GM12873 (cell line): ENCODE results near the gene SERPINB6.

Source experiments
- TF ChIP-seq, protein P1 (sequence below): IDR thresholded peaks from 2 replicates; pipeline ENCODE4 v1.5.1; 2012; ENCODE audit warnings: low read depth, mild to moderate bottlenecking, moderate library complexity, low read length, control low read depth; ENCODE audit not compliant: insufficient read depth; ENCODE audit errors: missing control alignments

Gene SERPINB6

GRCh38 chr6:2918936-2919335 lies 52.4 kb downstream of the SERPINB6 start:
- TF ChIP-seq, protein P1, sequence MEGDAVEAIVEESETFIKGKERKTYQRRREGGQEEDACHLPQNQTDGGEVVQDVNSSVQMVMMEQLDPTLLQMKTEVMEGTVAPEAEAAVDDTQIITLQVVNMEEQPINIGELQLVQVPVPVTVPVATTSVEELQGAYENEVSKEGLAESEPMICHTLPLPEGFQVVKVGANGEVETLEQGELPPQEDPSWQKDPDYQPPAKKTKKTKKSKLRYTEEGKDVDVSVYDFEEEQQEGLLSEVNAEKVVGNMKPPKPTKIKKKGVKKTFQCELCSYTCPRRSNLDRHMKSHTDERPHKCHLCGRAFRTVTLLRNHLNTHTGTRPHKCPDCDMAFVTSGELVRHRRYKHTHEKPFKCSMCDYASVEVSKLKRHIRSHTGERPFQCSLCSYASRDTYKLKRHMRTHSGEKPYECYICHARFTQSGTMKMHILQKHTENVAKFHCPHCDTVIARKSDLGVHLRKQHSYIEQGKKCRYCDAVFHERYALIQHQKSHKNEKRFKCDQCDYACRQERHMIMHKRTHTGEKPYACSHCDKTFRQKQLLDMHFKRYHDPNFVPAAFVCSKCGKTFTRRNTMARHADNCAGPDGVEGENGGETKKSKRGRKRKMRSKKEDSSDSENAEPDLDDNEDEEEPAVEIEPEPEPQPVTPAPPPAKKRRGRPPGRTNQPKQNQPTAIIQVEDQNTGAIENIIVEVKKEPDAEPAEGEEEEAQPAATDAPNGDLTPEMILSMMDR: no peak

- TF ChIP-seq, protein P1: no peak
These were observed 53.4 kb downstream of the SERPINB6 start for GRCh38 chr6:2917801-2918445.

DNA sequence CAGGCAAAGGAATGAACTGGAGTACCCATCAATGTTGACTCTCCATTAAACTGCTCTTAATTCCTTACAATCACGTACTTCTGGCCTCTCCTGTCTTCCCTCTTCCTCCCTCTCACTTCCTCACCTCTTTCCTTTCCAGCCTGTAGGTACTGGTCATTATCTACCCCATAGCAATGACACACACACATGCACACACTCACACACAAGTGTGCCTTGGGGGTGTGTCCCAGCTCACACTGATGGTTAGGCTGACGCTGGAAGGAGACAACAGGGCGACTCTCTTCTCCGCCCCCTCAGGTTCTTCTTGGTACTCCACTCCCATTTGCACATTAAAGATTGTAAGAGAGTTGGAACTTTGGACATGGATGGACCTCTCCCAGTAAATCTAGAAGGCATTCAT lies 54.3 kb downstream of the SERPINB6 start:
- TF ChIP-seq, protein P1: no peak

DNA sequence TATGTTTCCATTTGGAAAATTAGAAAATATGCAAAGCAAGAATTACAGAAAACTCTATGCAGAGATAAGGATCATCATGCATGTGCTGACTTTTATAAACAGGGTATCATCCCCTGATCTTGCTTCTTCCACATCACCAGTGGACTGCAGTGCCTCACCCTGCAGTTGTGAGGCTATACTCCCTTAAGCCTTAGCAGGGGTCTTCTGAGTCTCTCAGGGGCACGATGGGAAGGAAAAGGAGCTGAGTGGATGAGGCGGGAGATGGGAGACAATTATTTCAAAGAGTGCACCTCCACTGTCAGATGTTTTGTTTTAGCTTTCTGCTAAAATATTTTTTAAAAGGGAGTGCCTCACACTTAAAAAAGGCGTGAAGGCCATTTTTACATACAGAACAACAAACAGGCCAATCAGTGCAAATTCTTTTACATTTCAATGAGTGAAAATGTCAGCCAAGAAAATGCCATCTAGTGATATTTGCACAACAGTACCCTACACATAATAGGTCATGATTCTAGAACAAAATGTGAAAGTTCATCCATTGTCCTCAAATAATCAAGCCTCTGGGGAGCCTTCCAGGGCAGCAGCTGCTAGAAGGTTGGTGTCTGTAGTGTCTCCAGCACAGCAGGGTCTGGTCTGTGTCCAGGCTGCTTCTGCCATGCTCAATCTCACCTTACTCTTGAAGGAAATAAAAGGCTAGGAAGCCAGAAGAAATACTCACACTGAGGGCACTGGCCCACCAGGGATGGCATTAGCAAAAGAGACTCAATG lies 55.0 kb downstream of the SERPINB6 start:
- TF ChIP-seq, protein P1: no peak

DNA sequence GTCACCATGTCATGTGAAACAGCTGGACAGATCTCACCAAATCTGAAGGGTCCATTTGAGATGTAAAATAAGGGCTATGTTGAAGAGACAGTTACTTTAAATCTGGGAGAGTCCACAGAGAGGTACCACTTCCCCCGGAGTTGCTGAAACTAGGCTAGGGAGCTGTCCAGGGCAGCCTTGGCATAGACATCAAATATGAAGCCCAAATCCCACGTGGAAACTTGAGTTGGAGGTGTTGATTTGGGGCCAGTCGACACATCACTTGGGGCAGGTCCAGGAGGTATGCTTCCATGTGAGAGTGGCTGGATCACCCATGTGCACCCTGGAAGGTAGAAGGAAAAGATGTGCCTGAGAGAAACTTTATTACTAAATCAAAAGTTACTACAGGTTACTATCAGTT lies 56.2 kb downstream of the SERPINB6 start:
- TF ChIP-seq, protein P1: no peak

DNA sequence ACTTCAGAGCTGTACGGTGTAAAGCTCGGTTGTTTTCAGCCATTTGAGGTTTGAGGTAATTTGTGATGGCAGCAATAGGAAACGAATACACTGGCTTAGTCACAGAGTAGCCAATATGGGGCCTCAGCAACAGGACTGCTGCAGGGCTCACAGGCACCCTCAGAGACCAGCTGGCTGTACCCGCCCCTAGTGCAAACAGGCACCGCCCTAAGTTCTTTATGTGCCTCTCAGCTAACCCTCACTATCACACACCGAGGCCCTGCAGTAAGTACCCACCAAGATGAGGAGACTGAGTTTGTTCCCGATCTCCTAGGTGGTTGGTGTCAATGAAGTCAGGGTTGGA lies 57.1 kb downstream of the SERPINB6 start:
- TF ChIP-seq, protein P1: no peak

DNA sequence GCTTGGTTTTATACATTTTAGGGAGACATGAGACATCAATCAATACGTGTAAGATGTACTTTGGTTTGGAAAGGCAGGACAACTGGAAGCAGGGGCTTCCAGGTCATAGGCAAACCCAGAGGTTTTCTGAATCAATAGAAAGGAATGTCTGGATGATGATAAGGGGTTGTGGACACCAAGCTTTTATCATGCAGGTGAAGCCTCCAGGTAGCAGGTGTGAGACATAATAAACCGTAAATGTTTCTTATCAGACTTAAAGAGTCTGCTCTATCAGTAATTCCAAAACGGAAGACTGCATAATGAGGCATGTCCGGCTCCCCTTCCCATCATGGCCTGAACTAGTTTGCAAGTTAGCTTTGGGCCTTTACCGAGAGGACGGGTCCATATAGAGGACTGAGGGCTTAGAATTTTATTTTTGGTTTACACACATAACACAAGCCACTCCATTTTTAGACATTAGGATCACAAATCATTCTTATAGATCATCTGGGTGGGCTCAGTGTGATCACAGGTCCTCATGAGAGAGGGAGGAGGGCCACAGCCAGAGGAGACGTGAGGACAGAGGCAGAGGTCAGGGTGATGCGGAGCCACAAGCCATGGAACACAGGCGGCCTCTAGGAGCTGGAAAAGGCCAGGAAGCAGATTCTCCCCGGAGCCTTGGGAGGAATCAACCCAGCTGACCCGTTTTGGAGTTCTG lies 57.6 kb downstream of the SERPINB6 start:
- TF ChIP-seq, protein P1: no peak
